ENCODE results near the gene MAP2K5. TPM values are rescaled to one million over a fixed set of nuclear protein-coding genes. Genes with fewer than 3 reads are reported as not detected.

MAP2K5 gene
- total RNA-seq, 1 donor, result 8.9 TPM

DNA sequence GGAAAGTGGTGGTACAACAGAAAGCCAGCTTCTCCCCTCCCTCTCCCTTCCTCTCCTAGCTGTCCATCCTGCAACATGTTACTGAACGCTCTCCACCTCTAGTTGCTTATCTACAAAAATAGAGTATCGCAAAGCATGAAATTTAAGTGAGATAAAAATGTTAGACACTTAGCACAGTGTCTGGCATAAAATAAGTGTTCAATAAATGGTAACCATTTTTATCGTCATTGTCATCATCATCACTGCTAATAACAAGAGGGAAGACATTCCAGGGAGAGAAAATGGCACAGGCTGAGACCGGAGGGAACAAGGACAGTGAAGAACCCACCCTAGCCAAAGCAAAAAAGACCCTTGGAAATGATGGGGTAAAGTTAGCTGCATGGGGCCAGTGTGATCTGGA, 244.1 kb downstream of the MAP2K5 start:
- DNase-seq (ENCODE audit: low read depth), result no peak
- no peak overlapping the region for H3K4me3 ChIP-seq (ENCODE audit: low read depth, low read length)
- TF ChIP-seq, protein P1, sequence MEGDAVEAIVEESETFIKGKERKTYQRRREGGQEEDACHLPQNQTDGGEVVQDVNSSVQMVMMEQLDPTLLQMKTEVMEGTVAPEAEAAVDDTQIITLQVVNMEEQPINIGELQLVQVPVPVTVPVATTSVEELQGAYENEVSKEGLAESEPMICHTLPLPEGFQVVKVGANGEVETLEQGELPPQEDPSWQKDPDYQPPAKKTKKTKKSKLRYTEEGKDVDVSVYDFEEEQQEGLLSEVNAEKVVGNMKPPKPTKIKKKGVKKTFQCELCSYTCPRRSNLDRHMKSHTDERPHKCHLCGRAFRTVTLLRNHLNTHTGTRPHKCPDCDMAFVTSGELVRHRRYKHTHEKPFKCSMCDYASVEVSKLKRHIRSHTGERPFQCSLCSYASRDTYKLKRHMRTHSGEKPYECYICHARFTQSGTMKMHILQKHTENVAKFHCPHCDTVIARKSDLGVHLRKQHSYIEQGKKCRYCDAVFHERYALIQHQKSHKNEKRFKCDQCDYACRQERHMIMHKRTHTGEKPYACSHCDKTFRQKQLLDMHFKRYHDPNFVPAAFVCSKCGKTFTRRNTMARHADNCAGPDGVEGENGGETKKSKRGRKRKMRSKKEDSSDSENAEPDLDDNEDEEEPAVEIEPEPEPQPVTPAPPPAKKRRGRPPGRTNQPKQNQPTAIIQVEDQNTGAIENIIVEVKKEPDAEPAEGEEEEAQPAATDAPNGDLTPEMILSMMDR (IDR thresholded peaks at IDR 0.05; ENCODE audit: insufficient read depth, low read length), result no peak

DNA sequence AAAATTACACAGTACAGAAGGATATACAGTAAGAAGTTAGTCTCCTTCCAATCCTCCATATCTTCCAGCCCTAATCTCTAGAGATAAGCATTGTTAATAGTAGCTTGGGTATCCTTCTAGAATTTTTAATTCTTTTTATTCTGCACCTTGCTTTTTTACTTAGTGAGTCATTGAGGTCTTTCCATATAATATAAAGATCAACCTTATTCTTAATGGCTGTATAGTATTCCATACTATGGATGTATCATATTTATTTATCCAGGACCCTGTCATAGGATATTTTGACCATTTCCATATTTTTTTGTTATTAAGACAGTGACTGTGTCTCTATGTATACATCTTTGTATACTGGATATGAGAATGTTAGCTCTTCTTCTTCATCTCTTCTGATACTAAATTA, 246.5 kb downstream of the MAP2K5 start:
- DNase-seq (ENCODE audit: low read depth), result no peak
- no peak overlapping the region for H3K4me3 ChIP-seq (ENCODE audit: low read depth, low read length)
- TF ChIP-seq, protein P1 (IDR thresholded peaks at IDR 0.05; ENCODE audit: insufficient read depth, low read length), result no peak

DNA sequence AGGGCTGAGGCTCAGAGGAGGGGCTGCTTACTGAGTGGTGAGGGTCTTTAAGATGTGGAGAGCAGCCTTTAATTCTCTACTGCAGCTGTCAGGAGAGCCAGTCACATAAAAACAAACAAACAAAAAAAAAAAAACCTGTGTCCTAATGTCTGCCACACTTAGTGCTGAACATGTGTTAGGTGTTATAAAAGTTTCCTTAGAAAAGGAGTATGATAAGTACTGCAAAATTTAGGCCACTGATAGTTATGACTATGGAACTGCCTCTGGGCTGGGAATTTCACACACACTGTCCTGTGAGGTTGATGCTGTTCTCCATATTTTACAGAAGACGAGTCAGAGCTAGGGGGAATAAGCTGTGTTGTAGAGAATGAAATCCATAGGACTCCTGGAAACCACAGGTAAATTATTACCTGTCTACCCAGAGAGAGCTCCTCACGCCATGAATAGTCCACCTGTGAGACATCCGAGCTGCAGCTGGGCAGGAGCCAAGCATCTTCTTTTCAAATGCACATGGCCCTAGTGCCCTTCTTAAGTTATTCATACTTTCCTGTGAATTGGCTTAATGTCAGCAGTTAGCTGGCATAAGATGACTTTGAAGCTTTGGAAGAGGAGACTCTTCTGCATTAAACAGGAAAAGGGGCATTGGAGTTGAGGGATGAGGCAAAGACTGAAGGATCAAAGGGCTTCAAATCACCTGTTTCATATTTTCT, 248.3 kb downstream of the MAP2K5 start:
- DNase-seq (ENCODE audit: low read depth), result no peak
- H3K4me3 ChIP-seq (ENCODE audit: low read depth, low read length), result no peak overlapping the region
- TF ChIP-seq, protein P1 (IDR thresholded peaks at IDR 0.05; ENCODE audit: insufficient read depth, low read length), result no peak

DNA sequence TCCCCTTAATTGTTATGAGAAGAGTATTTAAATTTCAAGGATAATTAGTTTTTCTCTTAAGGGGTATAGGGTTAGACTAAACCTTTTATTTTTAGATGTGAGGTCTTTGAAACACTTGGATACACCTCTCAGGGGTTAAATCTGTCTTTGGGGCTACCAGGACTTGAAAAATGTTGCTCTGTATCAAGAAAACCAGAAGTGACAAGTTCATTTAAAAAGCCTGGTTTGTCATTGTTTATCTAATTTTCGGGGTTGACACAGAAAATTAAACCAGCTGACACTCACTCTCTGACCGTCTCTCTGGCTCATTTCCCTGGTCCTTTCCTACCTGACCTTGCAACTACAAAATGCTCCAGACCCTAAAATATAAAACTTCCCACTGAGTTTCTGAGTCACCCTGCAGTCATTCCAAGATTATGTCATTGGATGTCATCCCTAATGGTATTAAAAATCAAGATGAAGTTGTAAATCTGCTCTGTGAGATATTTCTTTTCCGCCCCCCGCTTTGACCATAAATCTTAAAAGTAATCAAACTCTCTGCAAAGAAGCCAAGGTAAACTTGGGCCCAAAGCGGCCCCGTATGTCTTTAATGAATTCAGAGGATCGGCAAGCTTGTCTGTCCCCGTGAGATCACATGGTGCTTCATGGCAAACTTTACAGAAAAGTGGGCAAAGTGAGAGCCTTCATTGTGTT, 249.9 kb downstream of the MAP2K5 start:
- TF ChIP-seq, protein P1 (IDR thresholded peaks at IDR 0.05; ENCODE audit: insufficient read depth, low read length), result no peak
- DNase-seq (ENCODE audit: low read depth), result no peak
- no peak overlapping the region for H3K4me3 ChIP-seq (ENCODE audit: low read depth, low read length)

DNA sequence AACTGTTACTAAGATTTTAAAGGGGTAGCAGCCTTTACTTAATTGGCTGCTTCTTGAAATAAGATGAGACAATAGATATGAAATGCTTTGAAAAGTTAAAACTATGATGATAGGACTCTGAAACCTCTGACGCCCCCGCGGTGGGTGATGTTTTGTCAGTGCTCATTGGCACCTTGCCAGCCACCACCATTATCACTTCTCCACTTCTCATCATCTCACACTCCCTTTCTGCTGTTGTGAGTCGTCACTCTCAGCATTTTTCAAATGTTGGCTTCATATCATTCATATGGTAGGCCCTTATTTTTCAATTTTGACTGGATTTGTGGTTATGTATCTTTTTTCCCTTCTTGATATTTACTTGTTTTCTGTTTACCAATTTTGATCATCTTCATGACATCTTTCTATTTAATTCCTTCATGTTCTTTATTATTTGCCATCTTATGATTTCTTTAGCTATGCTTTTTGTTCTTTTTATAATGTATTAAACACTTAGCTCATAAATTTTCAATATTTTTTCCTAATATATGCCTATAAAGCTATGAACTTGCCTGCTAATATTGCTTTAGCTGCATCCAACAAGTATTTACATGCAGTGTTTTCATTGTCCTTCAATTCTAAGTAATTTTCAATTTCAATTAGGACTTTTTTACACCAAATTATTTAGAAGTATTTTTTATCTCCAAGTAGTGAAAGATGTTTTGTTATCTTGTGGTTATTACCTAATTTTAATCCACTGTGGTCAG, 252.5 kb downstream of the MAP2K5 start:
- DNase-seq (ENCODE audit: low read depth), result no peak
- TF ChIP-seq, protein P1 (IDR thresholded peaks at IDR 0.05; ENCODE audit: insufficient read depth, low read length), result no peak
- no peak overlapping the region for H3K4me3 ChIP-seq (ENCODE audit: low read depth, low read length)

DNA sequence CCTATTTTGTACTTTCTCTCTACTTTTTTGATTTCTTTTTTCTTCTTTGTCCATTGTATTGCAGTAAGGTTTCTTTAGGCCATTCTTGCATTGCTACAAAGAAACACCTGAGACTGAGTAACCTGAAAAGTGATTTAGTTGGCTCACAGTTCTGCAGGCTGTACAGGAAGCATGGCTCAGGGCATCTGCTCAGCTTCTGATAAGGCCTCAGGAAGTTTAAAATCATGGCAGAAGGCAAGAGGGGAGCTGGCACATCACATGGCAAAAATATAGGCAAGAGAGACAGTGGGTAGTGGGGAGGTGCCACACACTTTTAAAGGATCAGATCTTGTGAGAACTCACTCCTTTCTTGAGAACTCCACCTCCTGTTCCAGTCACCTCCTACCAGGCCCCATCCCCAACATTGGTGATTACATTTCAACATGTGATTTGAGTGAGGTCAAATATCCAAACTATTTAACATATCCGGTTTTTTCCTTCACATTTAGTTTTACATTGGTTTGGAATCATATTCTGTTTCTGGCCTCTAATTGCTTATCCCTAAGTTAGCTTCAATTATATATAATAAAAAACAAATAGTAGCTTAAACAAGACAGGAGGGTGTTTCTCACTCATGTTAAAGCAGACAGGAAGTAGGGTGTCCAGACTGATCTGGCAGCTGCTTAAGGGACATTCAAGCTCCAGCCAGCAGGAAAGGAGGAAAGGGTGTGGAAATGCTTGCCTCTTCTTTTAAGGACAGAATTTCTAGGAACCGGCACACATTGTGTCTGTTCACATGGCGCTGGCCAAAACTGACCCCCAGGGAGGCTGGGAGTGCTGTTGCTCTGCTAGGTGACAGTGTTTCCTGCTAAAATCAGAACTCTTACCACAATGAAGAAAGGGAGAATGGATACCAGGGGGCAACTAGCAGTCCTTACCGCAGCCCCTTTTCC, 254.0 kb downstream of the MAP2K5 start:
- no peak for DNase-seq (ENCODE audit: low read depth)
- no peak overlapping the region for H3K4me3 ChIP-seq (ENCODE audit: low read depth, low read length)
- TF ChIP-seq, protein P1 (IDR thresholded peaks at IDR 0.05; ENCODE audit: insufficient read depth, low read length), result no peak

Data from fibroblast of the aortic adventitia (primary cell).